GM19328 (cell line): Measurements from ENCODE around the gene OBP2B.
"Not testable (repeated sequence)": the region's sequence is repeated elsewhere in the genome, so short reads cannot be mapped to it uniquely, and the experiment has no call there.

Source experiments
- ATAC-seq: cut with Tn5 transposase; IDR thresholded peaks from one replicate; pipeline ENCODE4 v1.9.1; 2021; ENCODE audit warnings: mild to moderate bottlenecking, moderate library complexity; ENCODE audit not compliant: unreplicated experiment

OBP2B gene

DNA sequence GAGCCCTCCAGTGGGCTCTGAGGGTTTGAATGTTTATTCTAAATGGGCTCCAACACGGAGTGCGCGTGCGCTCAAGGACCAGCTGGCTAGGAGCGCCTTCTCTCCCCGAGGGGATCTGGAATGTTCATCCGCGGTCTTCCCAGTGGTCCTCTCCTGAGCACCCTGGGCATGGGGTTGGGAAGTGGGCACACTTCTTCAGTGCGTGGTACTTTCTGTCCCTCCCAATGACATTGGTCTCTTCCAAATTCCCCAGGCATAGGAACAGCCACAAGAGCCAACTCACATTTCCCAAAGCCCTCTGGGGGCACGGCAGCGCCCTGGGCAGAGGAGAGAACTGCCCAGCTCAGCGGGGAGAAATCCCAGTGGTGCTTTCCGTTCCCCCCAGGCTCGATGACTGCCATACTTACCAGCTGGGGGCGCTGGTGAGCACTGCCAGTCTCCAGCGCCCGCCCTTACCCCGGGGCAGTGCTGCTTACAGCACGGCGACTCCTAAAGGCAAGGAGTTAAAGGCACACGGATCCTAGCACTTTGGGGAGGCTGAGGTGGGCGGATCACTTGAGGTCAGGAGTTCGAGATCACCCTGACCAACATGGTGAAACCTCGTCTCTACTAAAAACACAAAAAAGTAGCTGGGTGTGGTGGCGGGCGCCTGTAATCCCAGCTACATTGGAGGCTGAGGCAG lies 29.9 kb upstream of the OBP2B start:
- ATAC-seq, result no peak

GRCh38 chr9:133238272-133238850 lies 29.3 kb upstream of the OBP2B start:
- ATAC-seq, result no peak

DNA sequence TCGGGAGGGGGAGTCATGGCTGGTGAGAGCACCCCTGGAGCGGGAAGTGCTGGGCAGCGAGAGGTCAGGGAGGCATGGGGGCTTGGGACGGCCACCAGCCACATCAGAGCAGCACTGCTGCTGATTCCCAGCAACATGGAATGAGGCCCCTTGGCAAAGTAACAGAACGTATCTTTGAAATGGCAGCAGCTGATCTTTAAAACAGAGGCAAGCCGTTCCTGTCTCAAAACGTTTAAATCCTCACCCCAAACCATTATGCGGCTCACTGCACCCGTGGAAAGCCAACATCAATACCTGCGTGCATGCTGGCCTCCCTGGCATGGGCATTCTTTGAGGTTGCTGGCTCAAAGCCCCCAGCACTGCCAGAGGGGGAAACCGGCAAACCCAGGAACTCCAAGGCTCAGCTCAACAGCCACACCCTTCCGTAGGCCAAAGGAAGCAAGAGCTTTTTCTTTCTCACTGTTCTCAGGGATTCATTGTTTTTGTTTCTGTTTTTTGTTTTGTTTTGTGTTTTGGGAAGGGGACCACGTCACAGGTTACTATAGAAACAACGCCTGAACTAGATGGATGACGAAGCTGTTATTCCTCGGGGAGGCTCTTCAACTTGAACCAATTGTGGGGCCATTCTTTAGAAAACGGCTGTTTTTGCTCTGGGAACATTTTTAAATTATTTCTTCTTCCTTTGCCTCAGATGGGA lies 28.1 kb upstream of the OBP2B start:
- ATAC-seq, result no peak

GRCh38 chr9:133236291-133237034 lies 27.4 kb upstream of the OBP2B start:
- not testable (repeated sequence) for ATAC-seq

DNA sequence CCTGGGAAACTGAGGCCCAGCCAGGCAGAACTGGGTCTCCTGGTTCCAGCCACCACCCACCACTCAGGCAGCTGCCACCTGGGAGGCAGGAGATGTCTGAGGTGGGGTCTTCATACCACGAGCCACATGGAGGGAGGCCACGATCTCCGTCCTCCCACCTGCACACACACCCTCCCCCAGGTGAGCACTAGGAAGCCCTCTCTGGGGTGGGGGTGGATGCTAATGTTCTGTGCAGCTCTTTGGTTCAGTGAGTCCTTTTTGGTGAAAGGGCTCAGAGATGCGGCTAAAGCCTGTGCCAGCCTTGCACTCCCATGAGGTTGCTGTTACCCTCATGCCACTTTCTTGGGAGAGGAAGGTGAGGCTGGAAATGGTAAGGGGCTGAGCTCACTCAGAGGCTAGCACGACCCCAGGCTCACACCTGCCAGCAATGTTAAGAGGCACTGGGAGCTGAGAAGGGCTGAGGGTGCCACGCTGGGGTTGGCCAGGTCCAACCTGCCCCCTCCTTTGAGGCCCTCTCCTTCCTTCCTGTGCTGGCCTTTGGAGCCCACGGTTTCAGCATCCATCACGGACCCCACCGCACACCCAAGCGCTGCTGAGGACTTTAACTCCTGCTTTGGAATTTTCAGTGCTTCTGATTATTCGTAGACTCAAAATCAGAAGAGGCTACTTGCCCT lies 26.6 kb upstream of the OBP2B start:
- ATAC-seq, result no peak

DNA sequence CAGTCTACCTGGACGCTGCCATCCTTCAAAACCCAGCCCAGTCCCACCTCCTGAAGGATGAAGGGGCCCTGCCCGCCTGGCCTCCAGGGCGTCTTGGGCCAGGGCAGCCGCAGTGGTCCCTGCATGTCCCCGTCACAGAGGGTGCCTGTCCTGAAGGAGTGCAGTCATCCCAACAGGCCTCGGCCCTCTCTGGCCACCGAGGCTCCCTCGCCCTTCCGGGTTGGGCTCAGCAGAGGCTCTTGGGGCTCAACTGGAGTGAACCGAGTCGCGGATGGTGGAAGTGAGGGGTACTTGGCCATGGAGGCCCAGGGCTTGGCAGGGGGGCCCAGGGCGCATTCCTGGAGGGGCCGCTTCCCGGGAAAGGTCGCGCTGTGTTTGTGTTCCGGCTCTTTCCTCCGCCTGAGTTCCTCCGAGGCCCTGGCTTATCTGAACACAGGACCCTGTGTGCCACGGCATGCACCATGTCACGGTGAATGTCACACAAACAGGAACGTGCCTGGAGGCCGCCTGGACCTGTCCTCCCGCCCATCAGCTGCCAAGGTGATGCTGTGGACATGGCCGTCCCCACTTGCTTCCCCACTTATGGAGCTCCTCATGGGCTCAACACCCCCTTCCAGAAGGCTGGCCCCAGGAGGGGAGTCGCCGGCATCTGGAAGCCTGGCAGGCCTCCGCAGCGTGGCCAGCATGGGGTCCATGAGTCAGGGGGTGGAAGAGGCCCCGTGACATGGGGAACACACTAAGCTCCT lies 25.7 kb upstream of the OBP2B start:
- no peak for ATAC-seq

- no peak for ATAC-seq
Observed at GRCh38 chr9:133233681-133234432, 24.8 kb upstream of the OBP2B start.

DNA sequence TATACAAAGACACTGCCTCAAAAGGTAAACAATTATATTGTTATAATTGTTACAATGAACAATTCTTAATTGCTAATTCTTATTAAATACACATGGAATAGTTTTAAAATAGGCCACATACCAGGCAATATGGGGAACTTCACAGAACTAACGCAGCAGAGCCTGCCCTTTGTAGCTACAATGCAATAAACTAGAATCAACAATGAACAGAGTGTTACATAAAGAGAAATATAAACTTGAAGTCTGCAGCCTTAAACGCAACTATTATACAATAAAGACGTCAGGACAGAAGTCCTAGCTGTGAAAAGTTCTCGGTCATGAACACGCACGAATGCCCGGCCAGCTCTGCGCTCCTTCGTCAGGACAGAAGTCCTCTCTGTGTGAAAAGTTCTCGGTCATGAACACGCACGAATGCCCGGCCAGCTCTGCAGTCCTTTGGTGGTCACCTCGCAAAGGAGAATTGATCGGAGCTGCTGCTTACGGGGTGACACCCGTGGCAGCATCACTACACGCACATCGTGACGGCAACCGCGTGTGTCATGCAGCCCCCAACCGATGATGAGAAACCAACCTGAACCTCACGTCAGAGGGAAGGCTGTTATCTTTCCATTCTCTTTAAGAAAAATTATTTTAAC lies 23.0 kb upstream of the OBP2B start:
- not testable (repeated sequence) for ATAC-seq

DNA sequence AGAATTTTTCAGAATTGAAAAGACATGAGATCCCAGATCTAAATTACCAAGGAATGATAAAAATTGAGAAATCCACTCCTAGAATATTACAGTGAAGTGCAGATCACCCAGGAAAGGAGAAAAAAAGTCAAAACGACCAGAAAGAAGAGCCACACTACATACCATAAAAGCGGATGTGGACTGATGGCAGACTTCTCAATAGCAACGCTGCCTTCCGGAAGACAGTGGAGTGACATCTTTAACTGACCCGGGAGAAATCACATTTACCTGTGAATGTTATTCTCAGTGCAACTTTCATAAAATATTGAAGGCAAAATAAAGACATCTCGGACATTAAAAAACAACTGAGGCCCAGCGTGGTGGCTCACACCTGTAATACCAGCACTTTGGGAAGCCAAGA lies 21.5 kb upstream of the OBP2B start:
- ATAC-seq, result not testable (repeated sequence)

- ATAC-seq, result no peak
Observed at GRCh38 chr9:133230093-133230492, 21.0 kb upstream of the OBP2B start.

- ATAC-seq, result not testable (repeated sequence)
Observed at GRCh38 chr9:133228474-133229193, 19.6 kb upstream of the OBP2B start.

DNA sequence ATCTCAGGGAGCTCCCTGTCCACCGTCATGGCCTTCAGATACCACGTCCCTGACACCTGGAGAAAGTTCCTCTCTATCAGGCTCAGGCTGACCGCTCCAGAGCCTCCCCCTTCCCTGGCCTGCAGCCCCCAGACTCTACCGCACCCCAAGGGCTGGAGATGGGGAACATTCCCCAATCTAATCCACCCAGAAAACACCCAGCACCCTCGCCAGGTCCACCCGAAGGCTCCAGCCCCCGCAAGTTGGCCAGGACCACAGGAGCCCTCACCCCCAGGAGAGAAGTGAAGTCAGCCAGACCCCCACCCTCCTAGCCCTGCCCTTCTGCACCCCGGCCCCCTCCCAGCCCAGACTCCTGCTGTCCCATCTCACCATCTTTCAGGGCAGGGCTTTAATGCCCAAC lies 18.9 kb upstream of the OBP2B start:
- not testable (repeated sequence) for ATAC-seq

GRCh38 chr9:133227242-133227860 lies 18.3 kb upstream of the OBP2B start:
- ATAC-seq, result no peak

DNA sequence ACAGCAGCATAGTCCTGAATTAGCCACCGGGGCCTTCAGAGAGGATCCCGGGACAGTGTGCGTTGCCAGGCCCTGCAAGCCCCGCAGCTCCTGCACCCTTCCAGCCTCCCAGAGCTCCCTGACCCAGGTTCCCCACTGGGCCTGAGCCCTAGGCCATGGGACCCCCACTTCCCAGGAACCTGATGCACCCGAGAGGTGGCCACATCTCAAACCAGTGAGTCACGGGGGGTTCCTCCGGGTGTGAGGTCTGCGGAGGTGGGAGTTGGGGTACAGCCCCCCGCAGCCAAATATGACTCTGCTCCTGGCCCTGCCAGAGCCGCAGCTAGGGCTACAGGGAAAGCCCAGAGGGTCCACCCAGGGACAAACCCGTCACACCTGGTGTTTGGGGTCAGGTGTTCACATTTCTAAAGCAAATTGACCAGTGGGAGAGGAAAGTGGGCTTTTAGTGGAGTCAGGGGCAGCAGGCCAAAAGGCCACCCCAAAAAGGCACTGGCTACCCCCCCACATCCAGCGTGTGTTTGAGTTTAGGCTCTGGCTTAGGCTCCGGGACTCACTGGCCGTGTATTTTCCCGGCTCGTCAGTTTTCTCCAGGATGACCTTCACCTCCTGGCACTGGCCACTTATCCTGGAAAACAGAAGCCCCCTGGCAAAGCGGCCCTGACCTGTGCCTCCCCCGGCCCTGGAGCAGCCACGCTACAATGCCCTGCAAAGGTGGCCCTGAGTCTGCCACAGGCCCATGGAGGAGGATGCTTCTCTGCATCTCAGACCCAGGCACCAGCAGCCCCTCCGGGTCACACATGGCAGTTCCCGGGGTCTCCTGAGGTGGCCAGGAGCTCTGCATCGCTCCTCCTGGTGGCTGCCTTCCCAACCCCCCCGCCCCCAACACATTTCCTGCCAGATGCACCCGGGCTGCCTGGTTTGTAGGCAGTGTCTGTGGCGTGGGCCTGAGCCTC lies 17.4 kb upstream of the OBP2B start:
- no peak for ATAC-seq

DNA sequence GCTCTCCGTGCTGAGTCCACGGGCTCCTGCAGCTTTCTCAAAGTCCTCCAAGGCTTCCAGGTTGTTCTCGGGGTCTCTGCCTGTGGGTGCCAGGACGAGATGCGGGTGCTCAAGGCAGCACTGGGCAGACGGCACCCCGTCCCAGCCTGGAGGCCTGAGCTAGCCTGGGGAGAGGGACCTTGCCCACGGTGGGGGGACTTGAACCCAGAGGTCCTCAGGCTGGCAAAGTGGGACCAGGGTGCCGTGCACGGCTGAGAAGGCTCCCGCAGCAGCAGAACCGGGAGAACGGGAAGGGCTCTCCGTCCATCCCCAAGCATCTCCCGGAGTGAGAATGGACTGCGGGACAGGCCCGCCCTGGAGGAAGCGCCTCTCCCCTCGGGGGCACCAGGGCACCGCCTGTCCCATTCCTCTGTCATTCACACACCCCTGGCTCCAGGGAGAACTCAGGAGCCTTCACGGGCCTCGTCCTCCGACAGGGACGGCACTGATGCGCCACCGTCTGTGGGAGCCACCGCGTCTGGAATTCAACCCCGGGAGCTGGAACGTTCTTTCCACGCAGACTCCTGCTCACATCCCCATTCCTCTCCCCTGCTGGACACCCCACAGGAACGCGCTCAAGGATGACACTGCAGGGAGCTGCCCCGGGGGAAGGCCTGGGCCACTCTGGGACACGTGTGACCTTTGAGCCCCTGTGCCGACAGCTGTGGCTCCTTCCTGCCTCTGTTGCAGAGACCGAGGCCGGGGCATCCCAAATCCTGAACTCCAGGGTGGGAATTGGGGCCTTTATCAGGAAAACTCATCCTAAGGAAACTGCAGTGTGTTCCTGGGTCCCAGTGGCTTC lies 16.3 kb upstream of the OBP2B start:
- no peak for ATAC-seq

DNA sequence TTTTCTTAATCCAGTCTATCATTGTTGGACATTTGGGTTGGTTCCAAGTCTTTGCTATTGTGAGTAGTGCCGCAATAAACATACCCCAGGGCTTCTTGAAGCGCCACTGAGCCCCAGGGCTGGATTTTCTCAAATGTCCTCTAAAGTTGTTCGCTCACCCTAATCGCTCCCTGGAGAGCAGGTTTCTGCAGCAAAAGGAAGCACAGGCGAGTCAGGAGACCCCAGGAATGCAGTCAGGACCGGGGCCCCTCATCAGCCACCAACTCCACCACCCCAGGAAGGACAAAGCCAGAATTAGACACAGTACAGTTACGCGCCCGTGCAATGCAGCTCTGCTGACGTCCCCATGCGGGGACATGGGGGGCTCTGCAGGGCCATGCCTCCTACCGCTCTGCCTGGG lies 15.7 kb upstream of the OBP2B start:
- no peak for ATAC-seq
